ENCODE results near the gene PCDHA13. TPM values are rescaled to one million over a fixed set of nuclear protein-coding genes. Genes with fewer than 3 reads are reported as not detected.
"Not testable (repeated sequence)": the region's sequence is repeated elsewhere in the genome, so short reads cannot be mapped to it uniquely, and the experiment has no call there.

The PCDHA13 gene
- total RNA-seq, 1 experiment from 2014 or later: not detected

DNA sequence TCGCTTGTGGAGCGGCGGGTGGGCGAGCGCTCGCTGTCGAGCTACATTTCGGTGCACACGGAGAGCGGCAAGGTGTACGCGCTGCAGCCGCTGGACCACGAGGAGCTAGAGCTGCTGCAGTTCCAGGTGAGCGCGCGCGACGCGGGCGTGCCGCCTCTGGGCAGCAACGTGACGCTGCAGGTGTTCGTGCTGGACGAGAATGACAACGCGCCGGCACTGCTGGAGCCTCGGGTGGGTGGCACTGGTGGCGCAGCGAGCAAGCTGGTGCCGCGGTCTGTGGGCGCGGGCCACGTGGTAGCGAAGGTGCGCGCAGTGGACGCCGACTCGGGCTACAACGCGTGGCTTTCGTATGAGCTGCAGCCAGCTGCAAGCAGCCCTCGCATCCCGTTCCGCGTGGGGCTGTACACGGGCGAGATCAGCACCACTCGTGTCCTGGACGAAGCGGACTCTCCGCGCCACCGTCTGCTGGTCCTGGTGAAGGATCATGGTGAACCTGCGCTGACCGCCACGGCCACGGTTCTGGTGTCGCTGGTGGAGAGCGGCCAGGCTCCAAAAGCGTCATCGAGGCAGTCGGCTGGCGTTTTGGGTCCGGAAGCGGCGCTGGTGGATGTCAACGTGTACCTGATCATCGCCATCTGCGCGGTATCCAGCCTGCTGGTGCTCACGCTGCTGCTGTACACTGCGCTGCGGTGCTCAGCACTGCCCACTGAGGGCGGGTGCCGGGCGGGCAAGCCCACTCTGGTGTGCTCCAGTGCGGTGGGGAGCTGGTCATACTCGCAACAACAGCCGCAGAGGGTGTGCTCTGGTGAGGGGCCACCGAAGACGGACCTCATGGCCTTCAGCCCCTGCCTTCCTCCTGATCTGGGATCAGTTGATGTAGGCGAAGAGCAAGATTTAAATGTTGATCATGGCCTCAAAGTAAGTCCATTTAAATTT, 38.9 kb upstream of the PCDHA13 start:
- H4K20me1 ChIP-seq (ENCODE audit: insufficient read depth): no peaks in the 10 kb centered on the region
- H3K9me3 ChIP-seq (ENCODE audit: control insufficient read depth in 1 of 2, insufficient read depth in 1 of 2, low read depth in 1 of 2, low read length in 2 of 2): no peaks in the 10 kb centered on the region
- CTCF ChIA-PET: no interaction called here
- POLR2A ChIA-PET: no interaction called here
- no peaks in the 10 kb centered on the region for H3K36me3 ChIP-seq (ENCODE audit: control insufficient read depth in 1 of 2, insufficient read depth in 2 of 2, low read length in 2 of 2)
- H3K9ac ChIP-seq (ENCODE audit: low read length): no peak overlapping the region
- RAD21 ChIA-PET (ENCODE audit: low non-redundant PET in 1 of 2, low total read pairs in 2 of 2, uncharacterized antibody in 2 of 2, unreplicated experiment in 2 of 2): no interaction called here
- H2AFZ ChIP-seq (ENCODE audit: low read depth, low read length, poor library complexity, severe bottlenecking): no peak overlapping the region
- no peak overlapping the region for H3K4me2 ChIP-seq (ENCODE audit: low read length)
- no peaks in the 10 kb centered on the region for H3K27me3 ChIP-seq (ENCODE audit: insufficient read depth, low read length)
- no peak overlapping the region for H3K27ac ChIP-seq (ENCODE audit: low read depth, low read length)
- no peak for DNase-seq (ENCODE audit: low read depth, low spot score)
- TF ChIP-seq SIN3A (IDR thresholded peaks at IDR 0.05; ENCODE audit: low read depth): no peak
- TF ChIP-seq CBX3 (IDR thresholded peaks at IDR 0.05; ENCODE audit: low read depth): no peak
- no peak for TF ChIP-seq CEBPB (IDR thresholded peaks at IDR 0.05; ENCODE audit: low read depth)
- no peak for TF ChIP-seq FOSL1 (IDR thresholded peaks at IDR 0.05; ENCODE audit: low read depth)
- H3K4me3 ChIP-seq (replicated peaks in 1 of 2; ENCODE audit: low read depth in 1 of 2, low read length in 2 of 2): no peak overlapping the region
- H3K79me2 ChIP-seq (ENCODE audit: insufficient read depth, low read length): no peaks in the 10 kb centered on the region
- H3K4me1 ChIP-seq (ENCODE audit: control insufficient read depth in 1 of 2, insufficient read depth in 2 of 2, low read length in 2 of 2): no peaks in the 10 kb centered on the region
- ATAC-seq: no peak
- no peaks in the 10 kb centered on the region for H3K9me2 ChIP-seq (ENCODE audit: insufficient read depth)
- no TSS peak for BruUV-seq (replicated peaks)
- intact Hi-C loops (cut with micrococcal nuclease): no loop called here

DNA sequence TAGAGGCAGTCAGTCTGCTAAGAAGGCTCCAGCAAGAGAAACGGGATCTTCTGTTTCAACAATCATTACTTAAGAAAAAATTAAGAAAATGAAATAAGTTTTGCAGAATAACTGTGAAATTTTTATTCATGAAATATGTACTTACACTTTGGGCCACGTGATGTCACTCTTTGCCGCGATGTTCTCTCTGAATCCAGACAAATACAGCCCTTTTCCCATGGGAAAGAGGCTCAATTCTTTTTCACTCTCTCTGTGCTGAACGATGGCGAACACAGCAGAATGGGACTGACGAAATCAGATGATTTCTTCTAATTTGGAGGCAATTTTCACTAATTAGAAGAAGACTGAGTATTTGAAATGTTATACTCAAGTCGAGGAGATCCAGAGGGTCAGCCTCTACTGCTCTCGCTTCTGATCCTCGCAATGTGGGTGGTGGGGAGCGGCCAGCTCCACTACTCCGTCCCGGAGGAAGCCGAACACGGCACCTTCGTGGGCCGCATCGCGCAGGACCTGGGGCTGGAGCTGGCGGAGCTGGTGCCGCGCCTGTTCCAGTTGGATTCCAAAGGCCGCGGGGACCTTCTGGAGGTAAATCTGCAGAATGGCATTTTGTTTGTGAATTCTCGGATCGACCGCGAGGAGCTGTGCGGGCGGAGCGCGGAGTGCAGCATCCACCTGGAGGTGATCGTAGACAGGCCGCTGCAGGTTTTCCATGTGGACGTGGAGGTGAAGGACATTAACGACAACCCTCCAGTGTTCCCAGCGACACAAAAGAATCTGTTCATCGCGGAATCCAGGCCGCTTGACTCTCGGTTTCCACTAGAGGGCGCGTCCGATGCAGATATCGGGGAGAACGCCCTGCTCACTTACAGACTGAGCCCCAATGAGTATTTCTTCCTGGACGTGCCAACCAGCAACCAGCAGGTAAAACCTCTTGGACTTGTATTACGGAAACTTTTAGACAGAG, 33.5 kb upstream of the PCDHA13 start, which contains the start of gene PCDHA9:
PCDHA9 (plus strand) TSS at position 244 of the 964 bp plus-strand sequence; CDS start at position 358, 114 bp downstream.
- H3K27ac ChIP-seq (ENCODE audit: low read depth, low read length); H3K4me1 ChIP-seq (ENCODE audit: control insufficient read depth in 1 of 2, insufficient read depth in 2 of 2, low read length in 2 of 2); BruUV-seq (replicated peaks); H3K4me3 ChIP-seq (replicated peaks in 1 of 2; ENCODE audit: low read depth in 1 of 2, low read length in 2 of 2); H3K27me3 ChIP-seq (ENCODE audit: insufficient read depth, low read length); POLR2A ChIA-PET; RAD21 ChIA-PET (ENCODE audit: low non-redundant PET in 1 of 2, low total read pairs in 2 of 2, uncharacterized antibody in 2 of 2, unreplicated experiment in 2 of 2); CTCF ChIA-PET; DNase-seq (ENCODE audit: low read depth, low spot score); H3K36me3 ChIP-seq (ENCODE audit: control insufficient read depth in 1 of 2, insufficient read depth in 2 of 2, low read length in 2 of 2); ATAC-seq; H4K20me1 ChIP-seq (ENCODE audit: insufficient read depth); H3K79me2 ChIP-seq (ENCODE audit: insufficient read depth, low read length); H3K9ac ChIP-seq (ENCODE audit: low read length); H3K9me2 ChIP-seq (ENCODE audit: insufficient read depth); H3K4me2 ChIP-seq (ENCODE audit: low read length); intact Hi-C loops (cut with micrococcal nuclease); H3K9me3 ChIP-seq (ENCODE audit: control insufficient read depth in 1 of 2, insufficient read depth in 1 of 2, low read depth in 1 of 2, low read length in 2 of 2); H2AFZ ChIP-seq (ENCODE audit: low read depth, low read length, poor library complexity, severe bottlenecking): not testable (repeated sequence)

DNA sequence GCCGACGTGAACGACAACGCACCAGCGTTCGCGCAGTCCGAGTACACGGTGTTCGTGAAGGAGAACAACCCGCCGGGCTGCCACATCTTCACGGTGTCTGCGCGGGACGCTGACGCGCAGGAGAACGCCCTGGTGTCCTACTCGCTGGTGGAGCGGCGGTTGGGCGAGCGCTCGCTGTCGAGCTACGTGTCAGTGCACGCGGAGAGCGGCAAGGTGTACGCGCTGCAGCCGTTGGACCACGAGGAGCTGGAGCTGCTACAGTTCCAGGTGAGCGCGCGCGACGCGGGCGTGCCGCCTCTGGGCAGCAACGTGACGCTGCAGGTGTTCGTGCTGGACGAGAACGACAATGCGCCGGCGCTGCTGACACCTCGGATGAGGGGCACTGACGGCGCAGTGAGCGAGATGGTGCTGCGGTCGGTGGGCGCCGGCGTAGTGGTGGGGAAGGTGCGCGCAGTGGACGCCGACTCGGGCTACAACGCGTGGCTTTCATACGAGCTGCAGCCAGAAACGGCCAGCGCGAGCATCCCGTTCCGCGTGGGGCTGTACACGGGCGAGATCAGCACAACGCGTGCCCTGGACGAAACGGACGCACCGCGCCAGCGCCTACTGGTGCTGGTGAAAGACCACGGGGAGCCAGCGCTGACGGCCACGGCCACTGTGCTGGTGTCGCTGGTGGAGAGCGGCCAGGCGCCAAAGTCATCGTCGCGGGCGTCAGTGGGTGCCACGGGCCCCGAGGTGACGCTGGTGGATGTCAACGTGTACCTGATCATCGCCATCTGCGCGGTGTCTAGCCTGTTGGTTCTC, 31.9 kb upstream of the PCDHA13 start:
- H3K9ac ChIP-seq (ENCODE audit: low read length); BruUV-seq (replicated peaks); H3K27me3 ChIP-seq (ENCODE audit: insufficient read depth, low read length); H3K4me2 ChIP-seq (ENCODE audit: low read length); H3K4me3 ChIP-seq (replicated peaks in 1 of 2; ENCODE audit: low read depth in 1 of 2, low read length in 2 of 2); H3K4me1 ChIP-seq (ENCODE audit: control insufficient read depth in 1 of 2, insufficient read depth in 2 of 2, low read length in 2 of 2); ATAC-seq; H3K9me3 ChIP-seq (ENCODE audit: control insufficient read depth in 1 of 2, insufficient read depth in 1 of 2, low read depth in 1 of 2, low read length in 2 of 2); RAD21 ChIA-PET (ENCODE audit: low non-redundant PET in 1 of 2, low total read pairs in 2 of 2, uncharacterized antibody in 2 of 2, unreplicated experiment in 2 of 2); H2AFZ ChIP-seq (ENCODE audit: low read depth, low read length, poor library complexity, severe bottlenecking); H3K79me2 ChIP-seq (ENCODE audit: insufficient read depth, low read length); H4K20me1 ChIP-seq (ENCODE audit: insufficient read depth); DNase-seq (ENCODE audit: low read depth, low spot score); POLR2A ChIA-PET; H3K36me3 ChIP-seq (ENCODE audit: control insufficient read depth in 1 of 2, insufficient read depth in 2 of 2, low read length in 2 of 2); H3K27ac ChIP-seq (ENCODE audit: low read depth, low read length); CTCF ChIA-PET; H3K9me2 ChIP-seq (ENCODE audit: insufficient read depth): not testable (repeated sequence)
- intact Hi-C loops (cut with micrococcal nuclease): loop anchor here (10.0 kb wide), 1 partner anchor 715 kb away; no protein-coding TSS in a partner anchor

All from HCT116 (cell line).